ENCODE measurements around the gene GALNT4. TPM values are rescaled to one million over a fixed set of nuclear protein-coding genes. Genes with fewer than 3 reads are reported as not detected.

GALNT4 gene
- total and polyA plus RNA-seq, 4 donors = 3.0 to 16.0 (median 7.0) TPM

GRCh38 chr12:89474615-89475014, 50.0 kb downstream of the GALNT4 start:
- Histone ChIP-seq H3K36me3 (ENCODE audit: control insufficient read depth in 4 of 4, insufficient read depth in 4 of 4, low read length in 4 of 4) (no peaks in the 10 kb centered on the region), H3K27me3 (ENCODE audit: control insufficient read depth in 3 of 3, insufficient read depth in 3 of 3, low read length in 2 of 3) (no peaks in the 10 kb centered on the region), H3K4me3 (no peak overlapping the region), H3K9ac (ENCODE audit: insufficient read depth in 1 of 2, low read length in 2 of 2) (no peak overlapping the region), H3K4me1 (ENCODE audit: control insufficient read depth in 5 of 5, insufficient read depth in 5 of 5, low read length in 5 of 5) (peaks cover 0 to 10% (median 0%) of the 10 kb centered on the region in 5 donors), H3K9me3 (ENCODE audit: control insufficient read depth in 4 of 4, insufficient read depth in 3 of 4, low read length in 3 of 4) (no peaks in the 10 kb centered on the region), H3K27ac (ENCODE audit: low read depth in 1 of 2, low read length in 1 of 2) (no peak overlapping the region)
- WGBS, 2 donors = 31 to 32% methylated on average over 1 of the region's 1 CpG
- ATAC-seq (ENCODE audit: insufficient read depth, low FRiP score) (no peak), DNase-seq (no peak)
- no peak for TF ChIP-seq CTCF (IDR thresholded peaks at IDR 0.05; ENCODE audit: control extremely low read depth, extremely low read depth)

Small RNAs within 50 kb of the gene (small RNA-seq; reads per million reads assigned to genes)
- gene AC025034.2 (ENCODE audit: low replicate concordance) (not detected), gene POC1B-GALNT4 (ENCODE audit: low replicate concordance) (not detected)

Other genes with a start within 250 kb of the GALNT4 start
- 100 to 1,000 TPM; 168 to 187 TPM for gene DUSP6, start 172.3 kb downstream of the GALNT4 start, total RNA-seq
- gene DUSP6, start 172.3 kb downstream of the GALNT4 start, polyA plus RNA-seq = 100 to 1,000 TPM in 1 of 2 donors, 10 to 100 TPM in 1; 37.8 to 141 TPM
- gene POC1B, start 1.3 kb upstream of the GALNT4 start, total RNA-seq = 10 to 100 TPM; 12.5 to 32.6 TPM
- gene POC1B, start 1.3 kb upstream of the GALNT4 start, polyA plus RNA-seq = 1 to 10 TPM; 6.9 to 9.3 TPM
- 100 to 1,000 TPM in 1 of 2 donors, 10 to 100 TPM in 1; 34.1 to 120 TPM for gene ATP2B1, start 184.0 kb upstream of the GALNT4 start, total RNA-seq
- 10 to 100 TPM in 1 of 2 donors, 1 to 10 TPM in 1; 8.5 to 14.9 TPM for gene ATP2B1, start 184.0 kb upstream of the GALNT4 start, polyA plus RNA-seq

Measured in lung (tissue), 13 donors.